T follicular helper cell (primary cell): ENCODE data around the gene A2ML1.
A peak's percentile ranks its signal among the peaks of the same experiment; 100 is the strongest.
"Not testable (repeated sequence)": the region's sequence is repeated elsewhere in the genome, so short reads cannot be mapped to it uniquely, and the experiment has no call there.

Source experiments
- DNase-seq: peaks from one replicate; pipeline ENCODE4 v3.0.0-alpha.2; 2020; ENCODE audit warnings: low read depth

The A2ML1 gene

DNA sequence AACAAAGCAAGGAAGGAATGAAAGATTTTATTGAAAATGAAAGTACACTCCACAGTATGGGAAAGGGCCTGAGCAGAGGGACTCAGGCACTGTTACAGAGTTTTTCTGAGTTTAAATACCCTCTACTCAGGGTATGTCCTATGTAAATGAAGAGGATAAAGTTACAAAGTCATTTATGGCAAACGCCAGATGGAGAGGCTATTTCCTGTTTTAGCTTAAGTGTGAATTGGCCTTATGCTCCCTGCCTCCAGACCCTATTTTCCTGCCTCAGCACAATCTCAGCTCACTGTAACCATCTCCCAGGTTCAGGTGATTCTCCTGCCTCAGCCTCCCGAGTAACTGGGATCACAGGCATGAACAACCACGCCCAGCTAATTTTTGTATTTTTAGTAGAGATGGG, 85.1 kb downstream of the A2ML1 start:
- no peak for DNase-seq

DNA sequence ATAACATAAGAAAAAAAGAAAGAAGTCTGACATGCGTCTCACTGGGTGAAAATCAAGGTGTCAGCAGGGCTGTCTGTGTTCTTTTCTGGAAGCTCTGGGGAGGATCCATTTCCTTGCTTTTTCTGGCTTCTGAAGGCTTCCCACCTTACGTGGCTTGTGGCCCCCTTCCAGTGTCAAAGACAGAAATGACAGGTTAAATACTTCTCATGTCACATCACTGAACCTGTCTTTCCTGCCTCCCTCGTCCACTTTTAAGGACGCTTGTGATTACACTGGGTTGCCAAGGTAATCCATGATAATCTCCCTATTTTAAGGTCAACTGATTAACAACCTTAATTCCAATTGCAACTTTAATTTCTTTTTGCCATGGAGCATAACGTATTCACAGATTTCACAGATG, 87.3 kb downstream of the A2ML1 start:
- no peak for DNase-seq

DNA sequence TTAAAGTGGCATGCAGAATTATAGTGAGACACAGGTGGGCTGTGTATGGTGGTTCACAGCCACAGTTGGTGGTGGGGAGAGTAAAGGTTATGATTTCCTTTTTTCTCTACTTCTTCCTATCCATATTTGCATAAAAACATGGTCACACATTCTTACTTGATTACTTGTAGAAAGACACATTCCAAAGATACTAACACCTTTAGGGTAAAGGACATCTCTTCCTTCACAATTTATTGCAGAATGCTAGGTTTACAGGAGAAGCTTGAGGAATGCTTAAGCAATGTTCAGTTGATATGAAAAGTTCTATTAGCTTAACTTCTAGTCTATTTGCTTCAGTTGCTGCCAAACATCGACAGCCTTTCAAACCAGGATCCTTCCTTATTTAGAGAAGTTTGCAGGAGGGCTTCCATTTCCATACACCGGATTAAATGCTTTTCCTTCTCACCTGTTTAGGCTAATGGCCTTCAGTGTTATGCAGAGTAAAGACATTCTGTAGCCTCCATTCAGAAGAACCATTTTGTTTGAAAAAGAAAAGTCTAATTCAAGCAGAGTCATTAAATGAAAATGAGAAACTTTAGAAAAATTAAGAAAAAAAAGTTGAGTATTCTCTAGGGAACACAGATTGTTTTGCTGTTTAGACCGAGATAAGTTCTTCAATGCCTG, 89.3 kb downstream of the A2ML1 start:
- DNase-seq = no peak

DNA sequence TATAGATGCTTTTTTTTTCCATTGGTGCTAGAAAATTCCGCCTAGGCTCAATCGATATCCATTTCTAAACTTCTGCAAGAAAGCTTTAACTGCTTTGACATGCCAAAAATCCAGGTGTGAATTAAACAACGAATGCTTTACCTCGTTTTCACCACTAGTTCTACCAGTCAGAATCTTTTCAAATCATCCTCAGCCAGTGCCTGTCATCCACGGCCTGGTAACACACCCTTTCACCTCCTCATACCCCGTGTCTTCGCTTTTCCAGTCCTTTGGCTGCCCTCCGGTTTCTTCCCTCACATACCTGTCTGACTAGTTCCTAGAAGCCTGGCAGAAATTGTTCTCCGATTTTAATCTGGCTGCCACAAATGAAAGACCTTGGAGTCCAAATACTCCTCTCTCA, 90.5 kb downstream of the A2ML1 start:
- DNase-seq = no peak

DNA sequence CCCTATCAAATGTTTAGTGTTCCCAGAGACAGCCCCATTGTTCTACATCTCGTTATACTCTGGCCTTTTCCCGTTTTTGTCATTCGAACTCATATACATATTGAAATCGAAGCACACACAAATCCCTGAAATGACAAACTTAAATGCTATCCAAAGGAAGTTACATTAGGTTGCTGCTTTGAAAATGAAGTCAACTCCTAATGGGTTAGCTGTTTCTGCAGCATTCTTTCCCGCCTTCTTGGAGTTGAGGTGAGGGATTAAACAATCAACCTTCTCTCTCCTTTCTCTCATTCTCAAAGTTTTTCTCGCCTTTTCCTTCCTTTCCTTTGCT, 91.2 kb downstream of the A2ML1 start:
- no peak for DNase-seq

DNA sequence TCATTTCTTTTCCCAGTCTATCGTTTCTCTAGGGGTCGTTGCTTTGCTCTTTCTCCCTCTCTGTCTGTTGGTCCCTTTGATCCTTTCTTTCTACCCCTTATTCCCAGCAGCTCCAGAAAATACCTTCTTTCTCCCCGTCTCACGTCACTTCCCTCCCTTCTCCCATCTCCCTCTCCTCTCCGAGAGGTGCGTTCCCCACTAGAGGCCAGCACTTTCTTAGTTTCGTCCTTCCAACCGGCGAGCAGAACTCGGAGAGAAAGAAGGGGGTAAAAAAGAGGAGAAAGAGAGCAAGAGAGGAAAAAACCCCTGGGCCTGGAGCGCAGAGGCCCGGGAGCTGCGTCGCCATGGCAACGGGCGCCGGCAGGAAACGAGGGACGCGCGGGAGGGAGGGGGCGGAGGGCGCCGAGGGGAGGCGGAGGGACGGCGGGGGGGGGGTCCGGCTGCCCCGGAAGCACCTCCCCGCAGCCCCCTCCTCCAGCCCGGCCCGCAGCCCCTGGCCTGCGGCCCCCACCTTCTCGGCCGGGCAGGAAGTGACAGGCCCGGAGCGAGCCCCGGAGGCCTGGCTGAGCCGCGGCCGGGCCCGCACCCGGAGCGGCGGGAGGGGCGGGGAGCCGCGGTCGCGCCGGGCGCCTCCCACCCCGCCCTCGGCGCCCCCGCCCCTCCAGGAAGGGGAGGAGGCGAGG, 91.8 kb downstream of the A2ML1 start, which contains the start of gene PHC1:
PHC1 (plus strand) TSS at position 477 of the 683 bp plus-strand sequence. CDS start 3,169 bp downstream, outside the sequence.
- DNase-seq = peak; percentile 75

DNA sequence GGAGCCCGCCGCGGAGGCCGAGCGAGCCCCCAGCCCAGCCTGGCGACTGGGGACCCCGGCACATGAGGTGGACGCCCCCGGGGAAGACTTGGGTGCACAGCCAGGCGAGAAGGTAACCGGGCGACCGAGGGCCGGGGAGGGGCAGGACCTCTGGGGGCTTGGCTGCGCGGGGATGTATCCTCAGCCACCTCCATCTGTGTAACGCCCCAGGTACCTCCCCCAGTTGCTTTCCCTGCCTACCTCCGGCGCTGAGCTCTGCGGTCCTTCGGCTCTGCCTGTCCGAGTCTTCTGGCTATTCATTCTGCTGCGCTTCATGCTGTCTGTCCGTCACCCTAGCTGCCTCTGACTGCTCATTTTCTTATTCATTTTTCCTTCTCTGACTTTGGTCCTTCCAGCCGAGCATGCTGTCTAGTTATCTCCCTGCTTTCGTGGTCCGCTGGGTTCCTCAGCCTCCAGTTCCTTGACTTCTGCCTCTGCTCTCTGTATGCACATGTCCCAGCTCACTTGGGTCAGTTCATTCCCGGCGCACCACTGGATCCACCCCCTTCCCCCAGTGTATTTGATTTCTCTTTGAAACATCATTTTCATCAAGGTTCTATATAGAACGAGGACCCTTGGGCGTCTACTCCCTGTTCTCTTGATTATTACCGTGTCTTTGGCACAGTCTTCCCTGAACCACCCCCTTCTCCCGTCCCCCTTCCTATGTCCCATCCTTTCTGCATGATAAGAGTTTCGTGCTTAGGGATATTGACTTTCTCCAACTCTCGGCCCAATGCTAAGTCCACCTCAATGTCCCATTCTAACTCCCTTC, 92.5 kb downstream of the A2ML1 start:
- peak; percentile 42 for DNase-seq

DNA sequence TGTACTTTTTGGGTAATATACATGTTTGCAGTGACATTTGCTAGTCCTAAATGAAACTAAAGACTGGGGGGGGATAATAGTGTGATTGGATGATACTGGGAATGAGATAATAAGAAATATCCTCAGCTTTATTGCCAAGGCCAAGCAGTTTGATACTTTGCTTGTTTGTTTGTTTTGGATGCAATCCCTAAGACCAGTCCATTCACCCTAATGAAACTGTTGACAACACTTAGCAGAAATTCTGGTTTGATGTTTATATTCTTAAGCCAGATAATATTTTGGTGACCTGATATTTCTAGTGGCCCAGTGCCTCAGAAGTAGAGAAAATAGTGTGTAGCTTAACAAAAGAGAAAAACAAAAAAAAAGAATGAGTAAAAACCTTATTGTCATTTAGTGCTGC, 93.7 kb downstream of the A2ML1 start:
- no peak for DNase-seq

DNA sequence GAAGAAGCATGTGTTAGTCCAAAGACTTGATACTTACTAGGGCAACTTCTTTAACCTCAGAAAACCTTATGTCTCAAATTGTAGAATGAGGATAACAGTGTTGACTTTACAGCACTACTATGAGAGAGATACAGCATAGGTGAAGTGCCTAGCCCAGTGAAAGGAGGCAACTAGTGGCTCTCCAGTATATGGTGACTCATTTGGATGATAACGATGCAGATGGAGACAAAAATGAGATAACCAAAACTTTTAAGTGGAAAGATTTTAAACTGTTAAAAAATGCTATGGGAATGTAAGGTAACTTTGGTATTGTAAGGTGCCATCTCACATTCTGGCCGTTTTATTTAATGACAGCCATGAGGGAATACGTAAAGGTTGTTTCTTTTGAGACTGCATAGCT, 94.6 kb downstream of the A2ML1 start:
- no peak for DNase-seq

DNA sequence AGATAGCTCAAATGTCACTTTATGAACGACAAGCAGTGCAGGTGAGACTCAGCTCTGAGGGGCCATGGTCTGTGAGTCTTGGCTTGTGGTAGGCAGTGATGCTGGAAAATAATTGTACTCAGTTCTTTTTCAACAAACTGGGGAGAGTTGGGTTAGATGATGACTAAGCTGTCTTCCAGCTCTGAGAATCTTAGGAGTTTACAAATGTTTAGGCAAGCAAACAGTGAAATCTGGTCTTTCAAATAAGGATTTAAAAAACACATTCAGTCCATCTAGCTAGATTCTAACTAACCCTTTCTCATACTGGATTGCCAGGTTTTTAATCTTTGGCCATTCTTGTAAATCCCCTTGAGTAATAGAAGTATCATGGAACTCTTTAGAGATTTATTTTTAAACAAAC, 95.3 kb downstream of the A2ML1 start:
- DNase-seq = no peak

DNA sequence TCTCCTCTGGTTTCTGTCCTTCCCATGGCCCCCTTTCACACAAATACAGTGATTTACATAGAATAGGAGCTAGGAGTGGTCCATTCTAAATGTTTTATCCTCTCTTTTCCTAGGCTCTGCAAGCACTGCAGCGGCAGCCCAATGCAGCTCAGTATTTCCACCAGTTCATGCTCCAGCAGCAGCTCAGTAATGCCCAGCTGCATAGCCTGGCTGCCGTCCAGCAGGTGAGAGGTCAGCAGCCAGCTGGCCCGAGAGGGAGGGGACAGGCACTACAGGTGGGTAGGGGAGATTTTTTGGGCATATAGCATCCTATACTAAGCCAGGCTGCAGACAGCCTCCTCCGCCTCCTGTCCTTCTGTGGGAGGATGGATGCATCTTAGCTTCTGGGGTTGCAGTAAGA, 97.2 kb downstream of the A2ML1 start:
- not testable (repeated sequence) for DNase-seq

DNA sequence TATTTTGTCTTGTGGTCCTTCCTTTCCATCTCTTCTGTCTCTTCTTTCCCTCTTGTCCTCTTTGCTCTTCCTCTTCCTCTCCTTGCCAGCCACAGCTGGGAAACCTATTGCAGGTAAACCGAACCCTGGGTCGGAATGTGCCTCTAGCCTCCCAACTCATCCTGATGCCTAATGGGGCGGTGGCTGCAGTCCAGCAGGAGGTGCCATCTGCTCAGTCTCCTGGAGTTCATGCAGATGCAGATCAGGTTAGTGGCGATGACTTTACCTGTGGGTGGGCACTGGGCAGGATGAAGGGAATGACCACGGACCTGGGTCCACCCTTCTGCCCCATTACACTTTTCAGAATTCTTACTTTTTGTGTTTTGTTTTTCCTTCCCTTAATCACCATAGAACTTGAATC, 100.1 kb downstream of the A2ML1 start:
- DNase-seq = no peak
